Hippocampal formation (tissue), 2 donors: ENCODE results near the gene DTHD1.

Source experiments
- DNase-seq, 2 donors: peaks; one replicate each; lab custom pipeline; 2025; lab: John Stamatoyannopoulos, UW

DTHD1 gene

GRCh38 chr4:36281384-36282106, at the start of gene DTHD1:
Gene DTHD1 (plus strand): TSS chr4:36281616. CDS start chr4:36281759, 143 bp downstream.
- no peak for DNase-seq

- no peak for DNase-seq
Observed at GRCh38 chr4:36233567-36234266, 47.7 kb upstream of the DTHD1 start.

GRCh38 chr4:36235306-36235705, 46.1 kb upstream of the DTHD1 start:
- DNase-seq = no peak

- DNase-seq = no peak
Observed at GRCh38 chr4:36236159-36236558, 45.3 kb upstream of the DTHD1 start.

GRCh38 chr4:36237366-36238313, 43.8 kb upstream of the DTHD1 start:
- DNase-seq = no peak

GRCh38 chr4:36241771-36242170, 39.6 kb upstream of the DTHD1 start:
- peak in 1 of 2 donors; percentile 73 for DNase-seq

GRCh38 chr4:36242629-36243354, 38.6 kb upstream of the DTHD1 start:
- DNase-seq = peak in 1 of 2 donors; percentile 44

- DNase-seq = peak; percentile 58 to 80
Observed at GRCh38 chr4:36243355-36244256, 37.8 kb upstream of the DTHD1 start.

GRCh38 chr4:36244257-36245082, 36.9 kb upstream of the DTHD1 start, which contains the start of gene ARAP2:
Gene ARAP2 (minus strand): TSS chr4:36244514. CDS start chr4:36229486, 15,028 bp downstream.
- DNase-seq = peak; percentile 41 to 76

GRCh38 chr4:36249610-36250009, 31.8 kb upstream of the DTHD1 start:
- no peak for DNase-seq

- no peak for DNase-seq
Observed at GRCh38 chr4:36251983-36252382, 29.4 kb upstream of the DTHD1 start.

GRCh38 chr4:36254371-36254770, 27.0 kb upstream of the DTHD1 start:
- DNase-seq = no peak

- DNase-seq = peak in 1 of 2 donors; percentile 53
Observed at GRCh38 chr4:36255577-36255976, 25.8 kb upstream of the DTHD1 start.

- DNase-seq = peak; percentile 28
Observed at GRCh38 chr4:36256398-36256891, 25.0 kb upstream of the DTHD1 start.

GRCh38 chr4:36260731-36261130, 20.7 kb upstream of the DTHD1 start:
- peak in 1 of 2 donors; percentile 28 for DNase-seq

GRCh38 chr4:36264207-36264826, 17.1 kb upstream of the DTHD1 start:
- DNase-seq = no peak

GRCh38 chr4:36267486-36268268, 13.7 kb upstream of the DTHD1 start:
- no peak for DNase-seq

GRCh38 chr4:36269101-36269500, 12.3 kb upstream of the DTHD1 start:
- peak; percentile 26 to 48 for DNase-seq
